Measurements from ENCODE around the gene ATP6V0E2. TPM values are rescaled to one million over a fixed set of nuclear protein-coding genes. Genes with fewer than 3 reads are reported as not detected.

Gene ATP6V0E2
- total RNA-seq, 2 donors from 2014 or later = 15.3 to 16.1 TPM

DNA sequence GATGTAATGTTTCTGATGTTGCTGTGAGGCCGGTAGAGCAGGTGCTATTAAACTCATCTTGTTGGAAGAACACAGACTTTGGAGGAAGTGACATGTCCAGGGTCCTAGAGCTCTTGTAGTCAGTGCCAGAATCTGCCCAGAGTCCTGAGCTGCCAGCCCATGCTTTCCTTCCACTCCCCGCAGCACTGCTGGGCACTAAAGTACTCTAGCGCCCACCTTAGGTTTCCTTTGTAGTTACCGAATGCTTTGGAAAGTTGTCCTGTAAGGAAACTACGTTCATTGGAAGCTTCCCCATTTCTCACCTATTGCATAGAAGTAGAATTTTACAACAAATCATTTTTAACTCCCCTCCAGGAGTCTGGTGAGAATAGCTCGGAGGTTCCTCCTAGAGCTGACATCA lies 24.6 kb upstream of the ATP6V0E2 start:
- H3K4me3 Mint-ChIP-seq = no peak overlapping the region
- peak; percentile 65 for TF ChIP-seq CTCF (conservative IDR thresholded peaks at IDR 0.05)

GRCh38 chr7:149850007-149850594 lies 23.7 kb upstream of the ATP6V0E2 start:
- Histone ChIP-seq H3K27ac (ENCODE audit: low read depth, low read length) (no peak overlapping the region), H3K36me3 (ENCODE audit: control insufficient read depth, insufficient read depth, low read length) (no peaks in the 10 kb centered on the region), H3K9me3 (ENCODE audit: control insufficient read depth, low read length) (no peaks in the 10 kb centered on the region), H3K4me1 (ENCODE audit: control insufficient read depth, insufficient read depth, low read length) (peaks cover 13% of the 10 kb centered on the region), H3K9ac (ENCODE audit: extremely low read depth, low read length, poor library complexity, severe bottlenecking) (no peak overlapping the region), H3K4me3 (ENCODE audit: low read length) (no peak overlapping the region), H3K27me3 (ENCODE audit: control insufficient read depth, insufficient read depth, low read length, poor library complexity, severe bottlenecking) (no peaks in the 10 kb centered on the region)
- no peaks in the 10 kb centered on the region for H3K9me3 Mint-ChIP-seq
- no peak overlapping the region for H3K4me3 Mint-ChIP-seq
- DNase-seq = peak; percentile 55
- H3K4me1 Mint-ChIP-seq = peaks cover 13% of the 10 kb centered on the region
- peak; percentile 38 for TF ChIP-seq CTCF (conservative IDR thresholded peaks at IDR 0.05)
- peaks cover 2% of the 10 kb centered on the region for H3K27me3 Mint-ChIP-seq (ENCODE audit: insufficient read depth)
- H3K27ac Mint-ChIP-seq = no peak overlapping the region
- H3K36me3 Mint-ChIP-seq (ENCODE audit: low read depth) = no peaks in the 10 kb centered on the region
- 80 to 86% methylated on average over 2 to 16 of the region's 16 CpGs for WGBS, 2 experiments (ENCODE audit: insufficient coverage in 1 of 2, insufficient read length in 1 of 2)

More for the DNA sequence above, 24.6 kb upstream of the ATP6V0E2 start:
- no peaks in the 10 kb centered on the region for H3K9me3 ChIP-seq (ENCODE audit: control insufficient read depth, low read length)
- no peaks in the 10 kb centered on the region for H3K36me3 ChIP-seq (ENCODE audit: control insufficient read depth, insufficient read depth, low read length)
- peaks cover 3% of the 10 kb centered on the region for H3K4me1 ChIP-seq (ENCODE audit: control insufficient read depth, insufficient read depth, low read length)
- no peaks in the 10 kb centered on the region for H3K36me3 Mint-ChIP-seq (ENCODE audit: low read depth)
- no peak overlapping the region for H3K27ac Mint-ChIP-seq
- H3K27me3 Mint-ChIP-seq (ENCODE audit: insufficient read depth) = peaks cover 4% of the 10 kb centered on the region
- 83 to 94% methylated on average over 6 of the region's 6 CpGs for WGBS, 2 experiments (ENCODE audit: insufficient coverage in 1 of 2, insufficient read length in 1 of 2)
- no peaks in the 10 kb centered on the region for H3K9me3 Mint-ChIP-seq
- peaks cover 4% of the 10 kb centered on the region for H3K4me1 Mint-ChIP-seq
- DNase-seq = peak; percentile 65
- H3K4me3 ChIP-seq (ENCODE audit: low read length) = no peak overlapping the region
- H3K9ac ChIP-seq (ENCODE audit: extremely low read depth, low read length, poor library complexity, severe bottlenecking) = no peak overlapping the region
- H3K27ac ChIP-seq (ENCODE audit: low read depth, low read length) = no peak overlapping the region
- no peaks in the 10 kb centered on the region for H3K27me3 ChIP-seq (ENCODE audit: control insufficient read depth, insufficient read depth, low read length, poor library complexity, severe bottlenecking)

- no peak overlapping the region for H3K4me3 ChIP-seq (ENCODE audit: low read length)
- H3K4me3 Mint-ChIP-seq = no peak overlapping the region
- no peaks in the 10 kb centered on the region for H3K36me3 Mint-ChIP-seq (ENCODE audit: low read depth)
- peaks cover 19% of the 10 kb centered on the region for H3K4me1 Mint-ChIP-seq
- H3K36me3 ChIP-seq (ENCODE audit: control insufficient read depth, insufficient read depth, low read length) = no peaks in the 10 kb centered on the region
- H3K9ac ChIP-seq (ENCODE audit: extremely low read depth, low read length, poor library complexity, severe bottlenecking) = no peak overlapping the region
- no peaks in the 10 kb centered on the region for H3K9me3 ChIP-seq (ENCODE audit: control insufficient read depth, low read length)
- peaks cover 18% of the 10 kb centered on the region for H3K4me1 ChIP-seq (ENCODE audit: control insufficient read depth, insufficient read depth, low read length)
- no peak for TF ChIP-seq CTCF (conservative IDR thresholded peaks at IDR 0.05)
- H3K27ac Mint-ChIP-seq = no peak overlapping the region
- H3K27me3 Mint-ChIP-seq (ENCODE audit: insufficient read depth) = peaks cover 2% of the 10 kb centered on the region
- no peaks in the 10 kb centered on the region for H3K9me3 Mint-ChIP-seq
- DNase-seq = peak; percentile 18
- no peak overlapping the region for H3K27ac ChIP-seq (ENCODE audit: low read depth, low read length)
- no peaks in the 10 kb centered on the region for H3K27me3 ChIP-seq (ENCODE audit: control insufficient read depth, insufficient read depth, low read length, poor library complexity, severe bottlenecking)
- WGBS, 2 experiments (ENCODE audit: insufficient coverage in 1 of 2, insufficient read length in 1 of 2) = 96% methylated on average over 4 of the region's 4 CpGs
Measured at GRCh38 chr7:149850716-149851115, 23.1 kb upstream of the ATP6V0E2 start.

Data from endodermal cell (in vitro differentiated cells).